HG02678 (cell line): ENCODE results near the gene IP6K1.
"Not testable (repeated sequence)": the region's sequence is repeated elsewhere in the genome, so short reads cannot be mapped to it uniquely, and the experiment has no call there.

Experiments
- ATAC-seq: cut with Tn5 transposase; IDR thresholded peaks from one replicate; pipeline ENCODE4 v1.9.1; 2021; ENCODE audit warnings: mild to moderate bottlenecking, moderate library complexity; ENCODE audit not compliant: unreplicated experiment

The IP6K1 gene

GRCh38 chr3:49714728-49715550 lies 71.4 kb downstream of the IP6K1 start:
- ATAC-seq: no peak

GRCh38 chr3:49713336-49714105 lies 72.8 kb downstream of the IP6K1 start:
- no peak for ATAC-seq

GRCh38 chr3:49712631-49713317 lies 73.6 kb downstream of the IP6K1 start:
- ATAC-seq: no peak

GRCh38 chr3:49712166-49712565 lies 74.2 kb downstream of the IP6K1 start:
- ATAC-seq: no peak

GRCh38 chr3:49711489-49711888 lies 74.9 kb downstream of the IP6K1 start:
- ATAC-seq: no peak

- ATAC-seq: no peak
Observed at GRCh38 chr3:49709852-49710251, 76.5 kb downstream of the IP6K1 start.

- ATAC-seq: no peak
Observed at GRCh38 chr3:49707113-49707480, 79.2 kb downstream of the IP6K1 start.

GRCh38 chr3:49706456-49707112 lies 79.8 kb downstream of the IP6K1 start:
- ATAC-seq: no peak

GRCh38 chr3:49705390-49705960 lies 80.9 kb downstream of the IP6K1 start:
- no peak for ATAC-seq

- ATAC-seq: no peak
Observed at GRCh38 chr3:49704629-49705028, 81.7 kb downstream of the IP6K1 start.

GRCh38 chr3:49703956-49704355 lies 82.4 kb downstream of the IP6K1 start:
- ATAC-seq: no peak

GRCh38 chr3:49703443-49703927 lies 82.9 kb downstream of the IP6K1 start:
- no peak for ATAC-seq

GRCh38 chr3:49702672-49703071 lies 83.7 kb downstream of the IP6K1 start:
- no peak for ATAC-seq

- ATAC-seq: no peak
Observed at GRCh38 chr3:49701388-49702077, 84.8 kb downstream of the IP6K1 start.

- no peak for ATAC-seq
Observed at GRCh38 chr3:49700453-49701128, 85.8 kb downstream of the IP6K1 start.

- no peak for ATAC-seq
Observed at GRCh38 chr3:49700014-49700413, 86.3 kb downstream of the IP6K1 start.

- ATAC-seq: no peak
Observed at GRCh38 chr3:49699281-49699979, 86.9 kb downstream of the IP6K1 start.

GRCh38 chr3:49695350-49696015 lies 90.9 kb downstream of the IP6K1 start:
- not testable (repeated sequence) for ATAC-seq
